ENCODE results near the gene PPP1R3A.

GRCh38 chr7:113875224-113875623, 43.6 kb downstream of the PPP1R3A start:
- TF ChIP-seq, protein P1, sequence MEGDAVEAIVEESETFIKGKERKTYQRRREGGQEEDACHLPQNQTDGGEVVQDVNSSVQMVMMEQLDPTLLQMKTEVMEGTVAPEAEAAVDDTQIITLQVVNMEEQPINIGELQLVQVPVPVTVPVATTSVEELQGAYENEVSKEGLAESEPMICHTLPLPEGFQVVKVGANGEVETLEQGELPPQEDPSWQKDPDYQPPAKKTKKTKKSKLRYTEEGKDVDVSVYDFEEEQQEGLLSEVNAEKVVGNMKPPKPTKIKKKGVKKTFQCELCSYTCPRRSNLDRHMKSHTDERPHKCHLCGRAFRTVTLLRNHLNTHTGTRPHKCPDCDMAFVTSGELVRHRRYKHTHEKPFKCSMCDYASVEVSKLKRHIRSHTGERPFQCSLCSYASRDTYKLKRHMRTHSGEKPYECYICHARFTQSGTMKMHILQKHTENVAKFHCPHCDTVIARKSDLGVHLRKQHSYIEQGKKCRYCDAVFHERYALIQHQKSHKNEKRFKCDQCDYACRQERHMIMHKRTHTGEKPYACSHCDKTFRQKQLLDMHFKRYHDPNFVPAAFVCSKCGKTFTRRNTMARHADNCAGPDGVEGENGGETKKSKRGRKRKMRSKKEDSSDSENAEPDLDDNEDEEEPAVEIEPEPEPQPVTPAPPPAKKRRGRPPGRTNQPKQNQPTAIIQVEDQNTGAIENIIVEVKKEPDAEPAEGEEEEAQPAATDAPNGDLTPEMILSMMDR (IDR thresholded peaks at IDR 0.05), result no peak
- no peak for TF ChIP-seq POLR2A (IDR thresholded peaks at IDR 0.05)

Data from heart left ventricle (tissue), 13 donors.